B cell (primary cell): ENCODE results near the gene DUSP1. TPM values are rescaled to one million over a fixed set of nuclear protein-coding genes. Genes with fewer than 3 reads are reported as not detected.

Source experiments
- ATAC-seq: fragments of 200-7000 bp; cut with Tn5 transposase; one replicate; pipeline ENCODE4 v1.10.0; 2021; ENCODE audit warnings: low read depth, mild to moderate bottlenecking, moderate number of reproducible peaks, moderate library complexity
- CTCF ChIA-PET: fragments of 350-600 bp; sonication (Branson Sonifier 250); formaldehyde crosslinking; loops from one replicate; lab custom pipeline; 2021; ENCODE audit warnings: antibody characterized with exemption, inconsistent platforms; lab: Charles Lee
- POLR2A ChIA-PET: fragments of 350-600 bp; sonication (Branson Sonifier 250); formaldehyde crosslinking; loops from one replicate; lab custom pipeline; 2021; ENCODE audit warnings: antibody characterized with exemption; lab: Charles Lee
- DNase-seq: peaks from one replicate; pipeline ENCODE4 v3.0.0; 2013
- H2AFZ ChIP-seq: 2 replicates; pipeline ENCODE4 v1.6.1; 2012; ENCODE audit warnings: mild to moderate bottlenecking, low read depth, low read length; ENCODE audit not compliant: insufficient read depth, poor library complexity, severe bottlenecking
- H3K27ac ChIP-seq, 2 donors: 1 replicate in 1 of 2; 2 replicates in 1 of 2; pipeline ENCODE4 v1.5.1; 2012 to 2013; ENCODE audit warnings: low read length in 2 of 2, mild to moderate bottlenecking in 2 of 2, moderate library complexity in 1 of 2
- H3K27me3 ChIP-seq, 4 experiments: fragments of 200-600 bp in 1 of 4; sonication (generic) in 1 of 4; replicated peaks in 1 of 4; 1 replicate in 2 of 4; 2 replicates in 2 of 4; pipeline versions ENCODE4 v1.6.1 to v1.7.0; 2013 to 2016; ENCODE audit warnings: low read length in 3 of 4, mild to moderate bottlenecking in 2 of 4, mixed read lengths in 1 of 4, moderate library complexity in 1 of 4; ENCODE audit not compliant: insufficient read depth in 4 of 4, control insufficient read depth in 3 of 4; ENCODE audit errors: control extremely low read depth in 1 of 4
- H3K36me3 ChIP-seq, 2 experiments: replicated peaks in 1 of 2; 1 replicate in 1 of 2; 2 replicates in 1 of 2; pipeline versions ENCODE4 v1.6.1 to v1.7.1; 2013; ENCODE audit warnings: low read length in 1 of 2; ENCODE audit not compliant: insufficient read depth in 2 of 2, control insufficient read depth in 1 of 2; ENCODE audit errors: control extremely low read depth in 1 of 2, extremely low read depth in 1 of 2
- H3K4me1 ChIP-seq, 2 donors: fragments of 200-600 bp in 1 of 2; sonication (generic) in 1 of 2; 1 replicate in 1 of 2; 2 replicates in 1 of 2; pipeline versions ENCODE4 v1.5.1 to v1.6.1; 2013 to 2017; ENCODE audit warnings: low read length in 2 of 2; ENCODE audit not compliant: control insufficient read depth in 2 of 2, insufficient read depth in 2 of 2
- H3K4me2 ChIP-seq: replicated peaks from 2 replicates; pipeline ENCODE3; 2012; ENCODE audit warnings: mild to moderate bottlenecking, low read depth, low read length; ENCODE audit not compliant: poor library complexity, severe bottlenecking
- H3K4me3 ChIP-seq, 5 experiments: fragments of 200-600 bp in 1 of 5; sonication (generic) in 1 of 5; 1 replicate in 3 of 5; 2 replicates in 2 of 5; pipeline versions ENCODE4 v1.5.1 to v1.7.0; 2011 to 2016; ENCODE audit warnings: low read length in 4 of 5, mild to moderate bottlenecking in 4 of 5, low read depth in 2 of 5, control low read depth in 1 of 5, moderate library complexity in 1 of 5; ENCODE audit not compliant: insufficient read depth in 1 of 5; ENCODE audit errors: control extremely low read depth in 1 of 5, extremely low read depth in 1 of 5
- H3K79me2 ChIP-seq: fragments of 200-600 bp; sonication (generic); one replicate; pipeline ENCODE4 v1.6.0; 2016; ENCODE audit warnings: low read length; ENCODE audit not compliant: control insufficient read depth, insufficient read depth
- H3K9ac ChIP-seq: fragments of 200-600 bp; sonication (generic); 2 replicates; pipeline ENCODE4 v1.6.1; 2017; ENCODE audit warnings: mild to moderate bottlenecking, low read length, moderate library complexity
- H3K9me3 ChIP-seq, 3 donors: one replicate each; pipeline versions ENCODE4 v1.6.1 to v1.7.1; 2013; ENCODE audit warnings: low read length in 2 of 3; ENCODE audit not compliant: control insufficient read depth in 2 of 3, insufficient read depth in 1 of 3; ENCODE audit errors: control extremely low read depth in 1 of 3
- H4K20me1 ChIP-seq: 2 replicates; pipeline ENCODE4 v1.6.0; 2012; ENCODE audit warnings: mild to moderate bottlenecking, low read length; ENCODE audit not compliant: insufficient read depth, control insufficient read depth, poor library complexity, severe bottlenecking
- H3K27ac Mint-ChIP-seq: one replicate; pipeline ENCODE4 v1.8.0; 2021; ENCODE audit warnings: mixed read lengths
- H3K27me3 Mint-ChIP-seq: one replicate; pipeline ENCODE4 v1.8.0; 2021; ENCODE audit warnings: mixed read lengths
- H3K4me1 Mint-ChIP-seq: one replicate; pipeline ENCODE4 v1.8.0; 2021; ENCODE audit warnings: mixed read lengths
- H3K4me3 Mint-ChIP-seq: one replicate; pipeline ENCODE4 v1.8.0; 2021; ENCODE audit warnings: mixed read lengths
- H3K9me3 Mint-ChIP-seq: one replicate; pipeline ENCODE4 v1.8.0; 2022; ENCODE audit warnings: mixed read lengths; ENCODE audit not compliant: insufficient read depth
- EZH2 ChIP-seq: IDR thresholded peaks from 2 replicates; pipeline ENCODE4 v1.6.1; 2012; ENCODE audit warnings: borderline replicate concordance, low read depth, mild to moderate bottlenecking, moderate library complexity, low read length; ENCODE audit not compliant: insufficient read depth, poor library complexity, severe bottlenecking
- WGBS: methylation state at CpG from one replicate; pipeline ENCODE4 v1.1.5; 2013; ENCODE audit warnings: missing lambda C conversion rate; ENCODE audit not compliant: insufficient coverage; 5-methylcytosine and 5-hydroxymethylcytosine counted together
- intact Hi-C: fragments of 100-400 bp; cut with micrococcal nuclease; formaldehyde crosslinking; loops from one replicate; pipeline ENCODE4 v1.10.0; 2022
- polyA plus RNA-seq: library from polyadenylated mRNA; depleted of rRNA; stranded (reverse); fragments of >200 nt; gene quantifications from 2 replicates; pipeline ENCODE4 v1.2.3, GENCODE V29; 2012
- total RNA-seq, 2 donors: library from RNA; stranded (reverse); fragments of 120-200 nt in 1 of 2; gene quantifications; 1 replicate in 1 of 2; 2 replicates in 1 of 2; pipeline versions ENCODE4 v1.2.3 to v1.2.4, GENCODE V29; 2013 to 2022
- TF ChIP-seq, protein P1 (sequence below): fragments of 200-600 bp; IDR thresholded peaks from one replicate; pipeline ENCODE4 v1.8.0; 2022; ENCODE audit warnings: antibody characterized with exemption, mild to moderate bottlenecking

The DUSP1 gene
- total and polyA plus RNA-seq, 2 donors (not counting 1 experiment from before 2014, with no cell fraction given) = 71.2 to 4,228 TPM

GRCh38 chr5:172736508-172737135 is 34.4 kb downstream of the DUSP1 start:
- ChIA-PET CTCF (no interaction called here), POLR2A (no interaction called here)
- WGBS = 83% methylated on average over 2 of the region's 11 CpGs
- Histone ChIP-seq H3K4me2 (no peak overlapping the region), H3K27me3 (no peaks in the 10 kb centered on the region), H3K36me3 (no peaks in the 10 kb centered on the region), H3K4me1 (peaks cover 0 to 3% of the 10 kb centered on the region in 2 donors), H4K20me1 (no peaks in the 10 kb centered on the region), H3K9me3 (no peaks in the 10 kb centered on the region), H3K79me2 (no peaks in the 10 kb centered on the region), H2AFZ (no peak overlapping the region), H3K9ac (no peak overlapping the region), H3K27ac (no peak overlapping the region), H3K4me3 (no peak overlapping the region)
- Mint-ChIP-seq H3K4me1 (peaks cover 3% of the 10 kb centered on the region), H3K27me3 (no peaks in the 10 kb centered on the region), H3K27ac (no peak overlapping the region), H3K4me3 (no peak overlapping the region), H3K9me3 (no peaks in the 10 kb centered on the region)
- intact Hi-C loops = no loop called here
- TF ChIP-seq, protein P1, sequence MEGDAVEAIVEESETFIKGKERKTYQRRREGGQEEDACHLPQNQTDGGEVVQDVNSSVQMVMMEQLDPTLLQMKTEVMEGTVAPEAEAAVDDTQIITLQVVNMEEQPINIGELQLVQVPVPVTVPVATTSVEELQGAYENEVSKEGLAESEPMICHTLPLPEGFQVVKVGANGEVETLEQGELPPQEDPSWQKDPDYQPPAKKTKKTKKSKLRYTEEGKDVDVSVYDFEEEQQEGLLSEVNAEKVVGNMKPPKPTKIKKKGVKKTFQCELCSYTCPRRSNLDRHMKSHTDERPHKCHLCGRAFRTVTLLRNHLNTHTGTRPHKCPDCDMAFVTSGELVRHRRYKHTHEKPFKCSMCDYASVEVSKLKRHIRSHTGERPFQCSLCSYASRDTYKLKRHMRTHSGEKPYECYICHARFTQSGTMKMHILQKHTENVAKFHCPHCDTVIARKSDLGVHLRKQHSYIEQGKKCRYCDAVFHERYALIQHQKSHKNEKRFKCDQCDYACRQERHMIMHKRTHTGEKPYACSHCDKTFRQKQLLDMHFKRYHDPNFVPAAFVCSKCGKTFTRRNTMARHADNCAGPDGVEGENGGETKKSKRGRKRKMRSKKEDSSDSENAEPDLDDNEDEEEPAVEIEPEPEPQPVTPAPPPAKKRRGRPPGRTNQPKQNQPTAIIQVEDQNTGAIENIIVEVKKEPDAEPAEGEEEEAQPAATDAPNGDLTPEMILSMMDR = no peak
- TF ChIP-seq EZH2 = no peak
- ATAC-seq (no peak), DNase-seq (no peak)

GRCh38 chr5:172735141-172735831 is 35.7 kb downstream of the DUSP1 start:
- Histone ChIP-seq H4K20me1 (no peaks in the 10 kb centered on the region), H2AFZ (no peak overlapping the region), H3K9ac (no peak overlapping the region), H3K4me1 (no peaks in the 10 kb centered on the region), H3K27ac (no peak overlapping the region), H3K27me3 (no peaks in the 10 kb centered on the region), H3K4me3 (no peak overlapping the region), H3K36me3 (no peaks in the 10 kb centered on the region), H3K4me2 (no peak overlapping the region), H3K79me2 (no peaks in the 10 kb centered on the region), H3K9me3 (no peaks in the 10 kb centered on the region)
- no peak for ATAC-seq
- Mint-ChIP-seq H3K27me3 (no peaks in the 10 kb centered on the region), H3K4me1 (no peaks in the 10 kb centered on the region), H3K4me3 (no peak overlapping the region), H3K27ac (peak overlapping the region; percentile 2), H3K9me3 (no peaks in the 10 kb centered on the region)
- ChIA-PET POLR2A (interaction anchor here (0.7 kb wide), 1 partner anchor 11 kb away, joined by 3 read pairs; no protein-coding TSS in a partner anchor), CTCF (no interaction called here)
- intact Hi-C loops = no loop called here
- no peak for TF ChIP-seq EZH2
- TF ChIP-seq, protein P1 = no peak
- DNase-seq = no peak
- 97% methylated on average over 10 of the region's 12 CpGs for WGBS
